ENCODE measurements around the gene BRPF3.

DNA sequence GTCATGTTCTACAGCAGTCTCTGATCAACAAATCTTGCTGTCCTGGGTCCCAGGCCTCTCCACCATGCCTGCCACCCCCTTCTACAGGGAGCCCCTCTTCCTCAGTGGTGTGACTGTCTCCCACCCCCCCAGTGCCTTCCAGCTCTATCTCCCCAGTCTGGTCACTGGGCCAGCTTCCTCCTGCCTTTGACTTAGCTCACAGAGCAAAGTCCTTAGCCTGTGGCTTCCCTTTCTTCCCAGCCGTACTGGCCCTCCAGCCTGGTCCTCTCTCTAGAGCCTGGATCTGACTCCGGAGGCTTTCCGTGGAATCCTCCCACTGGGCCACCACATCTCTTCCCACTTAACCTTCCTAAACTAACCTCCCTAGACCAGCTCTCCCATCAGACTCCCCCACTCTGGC lies 49.2 kb upstream of the BRPF3 start:
- TF ChIP-seq, protein P1, sequence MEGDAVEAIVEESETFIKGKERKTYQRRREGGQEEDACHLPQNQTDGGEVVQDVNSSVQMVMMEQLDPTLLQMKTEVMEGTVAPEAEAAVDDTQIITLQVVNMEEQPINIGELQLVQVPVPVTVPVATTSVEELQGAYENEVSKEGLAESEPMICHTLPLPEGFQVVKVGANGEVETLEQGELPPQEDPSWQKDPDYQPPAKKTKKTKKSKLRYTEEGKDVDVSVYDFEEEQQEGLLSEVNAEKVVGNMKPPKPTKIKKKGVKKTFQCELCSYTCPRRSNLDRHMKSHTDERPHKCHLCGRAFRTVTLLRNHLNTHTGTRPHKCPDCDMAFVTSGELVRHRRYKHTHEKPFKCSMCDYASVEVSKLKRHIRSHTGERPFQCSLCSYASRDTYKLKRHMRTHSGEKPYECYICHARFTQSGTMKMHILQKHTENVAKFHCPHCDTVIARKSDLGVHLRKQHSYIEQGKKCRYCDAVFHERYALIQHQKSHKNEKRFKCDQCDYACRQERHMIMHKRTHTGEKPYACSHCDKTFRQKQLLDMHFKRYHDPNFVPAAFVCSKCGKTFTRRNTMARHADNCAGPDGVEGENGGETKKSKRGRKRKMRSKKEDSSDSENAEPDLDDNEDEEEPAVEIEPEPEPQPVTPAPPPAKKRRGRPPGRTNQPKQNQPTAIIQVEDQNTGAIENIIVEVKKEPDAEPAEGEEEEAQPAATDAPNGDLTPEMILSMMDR (IDR thresholded peaks at IDR 0.05; ENCODE audit: extremely low read depth in 1 of 2, insufficient read depth in 1 of 2, low read depth in 1 of 2, low read length in 2 of 2) = no peak
- TF ChIP-seq EZH2 (IDR thresholded peaks at IDR 0.05; ENCODE audit: borderline replicate concordance, low read depth, low read length, severe bottlenecking) = no peak
- TF ChIP-seq POLR2A (IDR thresholded peaks at IDR 0.05; ENCODE audit: low read depth, low read length) = no peak
- no peak for TF ChIP-seq POLR2AphosphoS5 (IDR thresholded peaks at IDR 0.05; ENCODE audit: insufficient read depth, low read depth, low read length)

Data from endothelial cell of umbilical vein (primary cell).